Posterior vena cava (tissue), 2 donors: ENCODE measurements around the gene OR52I1. TPM values are rescaled to one million over a fixed set of nuclear protein-coding genes. Genes with fewer than 3 reads are reported as not detected.

Experiments
- total RNA-seq, 2 donors: library from RNA; stranded (reverse); fragmentation: NEBNext Ultra II Directional; extraction: Animal tissue kit (Norgen Biotek cat#: 25700); gene quantifications; one replicate each; pipeline ENCODE4 v1.2.1, GENCODE V29; 2021
- donor health status: DM: yes; HTN: yes; CAD: no.
- donor health status: DM: yes; HTN: yes; CAD: no.

Gene OR52I1
- total RNA-seq, 2 donors from 2014 or later = not detected

Other genes starting within 250 kb of the OR52I1 start
- not detected for gene OR52B4, start 225.7 kb upstream of the OR52I1 start, total RNA-seq
- gene TRIM21, start 200.3 kb upstream of the OR52I1 start, total RNA-seq = 10 to 100 TPM; 11.7 to 13.8 TPM
- not detected for gene OR52K2, start 144.7 kb upstream of the OR52I1 start, total RNA-seq
- gene OR52K1, start 111.4 kb upstream of the OR52I1 start, total RNA-seq = not detected
- not detected for gene OR52M1, start 48.8 kb upstream of the OR52I1 start, total RNA-seq
- not detected for gene OR52I2, start 12.3 kb upstream of the OR52I1 start, total RNA-seq
- 1 to 10 TPM; 6.2 to 6.3 TPM for gene TRIM68, start 14.2 kb downstream of the OR52I1 start, total RNA-seq
- gene OR51D1, start 43.4 kb downstream of the OR52I1 start, total RNA-seq = not detected
- gene OR51E1, start 49.9 kb downstream of the OR52I1 start, total RNA-seq = 1 to 10 TPM in 1 of 2 donors, under 1 TPM in 1; 0.67 to 1.0 TPM
- gene OR51E2, start 103.8 kb downstream of the OR52I1 start, total RNA-seq = under 1 TPM; 0.23 to 0.57 TPM
- not detected for gene MMP26, start 110.7 kb downstream of the OR52I1 start, total RNA-seq
- gene OR51F1, start 175.9 kb downstream of the OR52I1 start, total RNA-seq = not detected
- gene OR52R1, start 210.3 kb downstream of the OR52I1 start, total RNA-seq = not detected
- gene OR51F2, start 227.3 kb downstream of the OR52I1 start, total RNA-seq = not detected